Esophagus muscularis mucosa (tissue), 4 donors: ENCODE data around the gene ABCC6. TPM values are rescaled to one million over a fixed set of nuclear protein-coding genes. Genes with fewer than 3 reads are reported as not detected.

Source experiments
- DNase-seq: peaks from one replicate; pipeline ENCODE4 v3.0.0-alpha.2; 2017; ENCODE audit errors: extremely low spot score
- H3K27ac ChIP-seq, 4 donors: fragments of 200-600 bp; sonication (generic); replicated peaks in 1 of 4; 1 replicate in 3 of 4; 2 replicates in 1 of 4; pipeline ENCODE4 v1.5.1; 2016 to 2019; ENCODE audit warnings: mild to moderate bottlenecking in 1 of 4
- H3K27me3 ChIP-seq, 4 donors: fragments of 200-600 bp; sonication (generic); one replicate each; pipeline versions ENCODE4 v1.5.1 to v1.6.0; 2016 to 2019
- H3K36me3 ChIP-seq, 4 donors: fragments of 200-600 bp; sonication (generic); one replicate each; pipeline ENCODE4 v1.5.1; 2016 to 2019
- H3K4me1 ChIP-seq, 4 donors: fragments of 200-600 bp; sonication (generic); one replicate each; pipeline ENCODE4 v1.5.1; 2016 to 2019
- H3K4me3 ChIP-seq, 4 donors: fragments of 200-600 bp; sonication (generic); 1 replicate in 2 of 4; 2 replicates in 2 of 4; pipeline ENCODE4 v1.5.1; 2016 to 2019; ENCODE audit warnings: mild to moderate bottlenecking in 4 of 4, moderate library complexity in 1 of 4
- H3K9me3 ChIP-seq, 4 donors: fragments of 200-600 bp; sonication (generic); 1 replicate in 3 of 4; 2 replicates in 1 of 4; pipeline ENCODE4 v1.5.1; 2016 to 2019
- EP300 ChIP-seq: sonication (generic); formaldehyde crosslinking; IDR thresholded peaks from one replicate; pipeline ENCODE4 v1.6.1; 2017; ENCODE audit warnings: antibody characterized with exemption
- POLR2A ChIP-seq: fragments of 450-650 bp; IDR thresholded peaks from one replicate; pipeline ENCODE4 v1.6.1; 2017; ENCODE audit warnings: antibody characterized with exemption, moderate library complexity, mild to moderate bottlenecking, low read depth
- POLR2AphosphoS5 ChIP-seq, 2 donors: sonication (generic); formaldehyde crosslinking; IDR thresholded peaks; one replicate each; pipeline ENCODE4 v1.6.1; 2017; ENCODE audit warnings: antibody characterized with exemption in 2 of 2
- WGBS: methylation state at CpG from one replicate; pipeline ENCODE4 v1.1.5; 2018; 5-methylcytosine and 5-hydroxymethylcytosine counted together
- intact Hi-C: fragments of 100-400 bp; cut with DNase I; formaldehyde crosslinking; loops from one replicate; pipeline ENCODE4 v1.15.1; 2023
- total RNA-seq, 4 donors: library from RNA; depleted of rRNA; stranded (reverse); fragments of >200 nt; gene quantifications; one replicate each; pipeline versions ENCODE4 v1.1.0 to v1.2.1, GENCODE V29; 2016
- TF ChIP-seq, protein P1 (sequence below), 3 experiments: fragments of 200-600 bp in 2 of 3; fragments of 450-650 bp in 1 of 3; sonication (generic) in 2 of 3; IDR thresholded peaks; one replicate each; pipeline ENCODE4 v1.5.1; 2017 to 2019; ENCODE audit warnings: antibody characterized with exemption in 3 of 3, mild to moderate bottlenecking in 2 of 3, moderate library complexity in 1 of 3

ABCC6 gene
- total RNA-seq, 4 donors from 2014 or later, result 0.17 to 0.83 (median 0.36) TPM

DNA sequence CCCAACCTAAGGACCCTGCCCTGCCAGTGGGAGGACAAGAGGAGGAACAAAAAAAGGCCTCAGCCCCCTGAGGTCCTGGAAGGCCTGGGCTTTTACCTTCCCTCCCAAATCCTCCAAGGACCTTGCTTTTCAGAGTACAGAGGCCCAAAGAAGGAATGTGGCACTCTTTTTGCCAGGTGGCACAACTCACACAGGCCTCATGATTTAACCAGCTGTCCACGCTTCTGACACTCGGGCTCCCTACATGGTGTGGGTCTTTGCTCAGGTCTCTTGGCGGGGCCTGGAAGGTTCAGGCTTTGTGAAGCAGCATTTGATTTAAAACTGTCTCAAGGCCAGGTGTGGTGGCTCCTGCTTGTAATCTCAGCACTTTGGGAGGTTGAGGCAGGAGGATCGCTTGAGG is 120.6 kb downstream of the ABCC6 start:
- no peak for DNase-seq
- H3K4me3 ChIP-seq, result no peak overlapping the region
- WGBS, result 80% methylated on average over 4 of the region's 4 CpGs
- no peaks in the 10 kb centered on the region for H3K9me3 ChIP-seq
- peaks cover 0 to 71% (median 68%) of the 10 kb centered on the region in 4 donors for H3K4me1 ChIP-seq
- peaks cover 39 to 75% (median 58%) of the 10 kb centered on the region in 4 donors for H3K36me3 ChIP-seq
- TF ChIP-seq, protein P1, sequence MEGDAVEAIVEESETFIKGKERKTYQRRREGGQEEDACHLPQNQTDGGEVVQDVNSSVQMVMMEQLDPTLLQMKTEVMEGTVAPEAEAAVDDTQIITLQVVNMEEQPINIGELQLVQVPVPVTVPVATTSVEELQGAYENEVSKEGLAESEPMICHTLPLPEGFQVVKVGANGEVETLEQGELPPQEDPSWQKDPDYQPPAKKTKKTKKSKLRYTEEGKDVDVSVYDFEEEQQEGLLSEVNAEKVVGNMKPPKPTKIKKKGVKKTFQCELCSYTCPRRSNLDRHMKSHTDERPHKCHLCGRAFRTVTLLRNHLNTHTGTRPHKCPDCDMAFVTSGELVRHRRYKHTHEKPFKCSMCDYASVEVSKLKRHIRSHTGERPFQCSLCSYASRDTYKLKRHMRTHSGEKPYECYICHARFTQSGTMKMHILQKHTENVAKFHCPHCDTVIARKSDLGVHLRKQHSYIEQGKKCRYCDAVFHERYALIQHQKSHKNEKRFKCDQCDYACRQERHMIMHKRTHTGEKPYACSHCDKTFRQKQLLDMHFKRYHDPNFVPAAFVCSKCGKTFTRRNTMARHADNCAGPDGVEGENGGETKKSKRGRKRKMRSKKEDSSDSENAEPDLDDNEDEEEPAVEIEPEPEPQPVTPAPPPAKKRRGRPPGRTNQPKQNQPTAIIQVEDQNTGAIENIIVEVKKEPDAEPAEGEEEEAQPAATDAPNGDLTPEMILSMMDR (IDR thresholded peaks at IDR 0.05), result no peak
- peak in 1 of 2 donors; percentile 13 for TF ChIP-seq POLR2AphosphoS5 (IDR thresholded peaks at IDR 0.05)
- intact Hi-C loops, result no loop called here
- no peaks in the 10 kb centered on the region for H3K27me3 ChIP-seq
- H3K27ac ChIP-seq, result peak overlapping the region; percentile 87 to 90 (median 88)

- H3K9me3 ChIP-seq, result no peaks in the 10 kb centered on the region
- no peak for DNase-seq
- peak overlapping the region; percentile 87 to 90 (median 88) for H3K27ac ChIP-seq
- TF ChIP-seq, protein P1 (IDR thresholded peaks at IDR 0.05), result no peak
- TF ChIP-seq POLR2A (no peak), EP300 (no peak), POLR2AphosphoS5 (IDR thresholded peaks at IDR 0.05) (no peak)
- intact Hi-C loops, result no loop called here
- WGBS, result 94% methylated on average over 5 of the region's 5 CpGs
- H3K27me3 ChIP-seq, result no peaks in the 10 kb centered on the region
- no peak overlapping the region for H3K4me3 ChIP-seq
- H3K36me3 ChIP-seq, result peaks cover 39 to 74% (median 55%) of the 10 kb centered on the region in 4 donors
- H3K4me1 ChIP-seq, result peaks cover 6 to 72% (median 68%) of the 10 kb centered on the region in 4 donors
Observed at GRCh38 chr16:16101585-16101984, 121.7 kb downstream of the ABCC6 start.

- no peak for TF ChIP-seq POLR2AphosphoS5 (IDR thresholded peaks at IDR 0.05)
- TF ChIP-seq, protein P1 (IDR thresholded peaks at IDR 0.05), result no peak
- TF ChIP-seq POLR2A, result no peak
- Histone ChIP-seq H3K27ac (peak overlapping the region; percentile 87 to 90 (median 88)), H3K27me3 (no peaks in the 10 kb centered on the region), H3K36me3 (peaks cover 39 to 64% (median 54%) of the 10 kb centered on the region in 4 donors), H3K9me3 (no peaks in the 10 kb centered on the region), H3K4me3 (no peak overlapping the region), H3K4me1 (peaks cover 13 to 80% (median 75%) of the 10 kb centered on the region in 4 donors)
- WGBS, result 61% methylated on average over 8 of the region's 8 CpGs
- intact Hi-C loops, result no loop called here
- DNase-seq, result no peak
Observed at GRCh38 chr16:16100631-16101030, 122.7 kb downstream of the ABCC6 start.

GRCh38 chr16:16099320-16099719 is 124.0 kb downstream of the ABCC6 start:
- WGBS, result 90% methylated on average over 4 of the region's 4 CpGs
- Histone ChIP-seq H3K9me3 (no peaks in the 10 kb centered on the region), H3K4me3 (no peak overlapping the region), H3K36me3 (peaks cover 30 to 64% (median 42%) of the 10 kb centered on the region in 4 donors), H3K27ac (peak overlapping the region; percentile 87 to 90 (median 88)), H3K27me3 (no peaks in the 10 kb centered on the region), H3K4me1 (peaks cover 13 to 89% (median 88%) of the 10 kb centered on the region in 4 donors)
- TF ChIP-seq POLR2A, result no peak
- intact Hi-C loops, result no loop called here
- DNase-seq, result no peak

Other genes with a start within 250 kb of the ABCC6 start
- gene NOMO3, start 9.0 kb upstream of the ABCC6 start, total RNA-seq, result 10 to 100 TPM; 21.9 to 45.3 (median 37.1) TPM
- 1 to 10 TPM in 3 of 4 donors, not detected in 1; 4.2 to 6.4 (median 4.3) TPM for gene NPIPA7, start 155.6 kb upstream of the ABCC6 start, total RNA-seq